GM08714 (cell line): ENCODE measurements around the gene LAMTOR5.
"Not testable (repeated sequence)": the region's sequence is repeated elsewhere in the genome, so short reads cannot be mapped to it uniquely, and the experiment has no call there.

Source experiments
- H3K4me3 ChIP-seq: fragments of 200-500 bp; sonication (Bioruptor generic); 2 replicates; pipeline ENCODE4 v1.5.1; 2014; ENCODE audit warnings: mild to moderate bottlenecking, low read length, inconsistent platforms
- ZNF274 ChIP-seq: IDR thresholded peaks from 2 replicates; pipeline ENCODE4 v1.6.1; 2012; ENCODE audit warnings: mild to moderate bottlenecking, low read depth, low read length

LAMTOR5 gene

DNA sequence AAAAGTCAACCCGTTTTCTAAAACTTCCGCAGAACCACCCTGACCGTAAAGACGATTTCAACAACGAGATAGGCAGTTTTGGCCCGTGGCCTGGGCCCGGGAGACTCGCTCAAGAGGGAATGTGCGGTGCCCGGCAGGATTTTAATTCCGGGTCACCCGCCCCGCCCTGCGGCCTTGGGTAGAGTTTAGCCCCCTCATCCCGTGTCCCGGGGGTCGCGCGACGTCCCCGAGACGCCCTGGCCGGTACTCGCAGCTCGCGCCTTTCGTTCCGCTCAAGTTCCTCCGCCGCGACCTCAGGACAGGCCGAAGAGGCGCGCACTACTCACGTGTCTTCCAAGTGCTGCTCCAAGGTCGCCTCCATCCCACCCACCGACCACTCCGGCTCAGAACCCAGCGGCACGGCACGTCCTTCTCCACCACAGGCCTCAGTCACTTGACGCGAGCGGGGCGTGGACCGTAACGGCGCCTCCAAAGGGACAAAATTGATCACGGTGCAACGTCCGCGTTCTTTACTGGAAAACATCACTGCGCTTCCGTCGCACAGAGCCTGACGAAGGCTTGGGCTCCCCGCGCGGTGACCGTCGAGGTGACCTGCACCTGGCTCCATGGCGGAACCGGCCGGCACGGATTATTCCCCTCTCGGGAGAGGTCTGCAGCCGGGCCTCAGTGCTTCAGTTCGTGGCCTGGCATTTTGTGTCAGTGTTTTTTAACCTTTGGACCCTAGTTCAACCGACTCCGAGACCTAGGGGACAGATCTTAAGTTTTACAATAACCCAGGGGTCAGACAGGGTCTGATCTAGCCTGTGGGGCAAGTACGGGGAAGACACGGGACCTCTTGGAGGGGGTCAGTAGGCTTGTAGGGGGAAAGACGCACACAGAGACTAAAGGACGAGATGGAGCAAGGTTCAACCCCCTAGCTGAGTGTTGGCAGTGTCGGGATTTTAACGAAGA lies at the start of gene LAMTOR5:
LAMTOR5 (minus strand) TSS at position 435 of the 951 bp plus-strand sequence; CDS start at position 361, 74 bp downstream.
- TF ChIP-seq ZNF274, result no peak
- peak within 1 kb of the TSS; percentile 94 for H3K4me3 ChIP-seq

GRCh38 chr1:110457206-110457605 lies 49.7 kb upstream of the LAMTOR5 start:
- H3K4me3 ChIP-seq, result no peak overlapping the region
- no peak for TF ChIP-seq ZNF274

- H3K4me3 ChIP-seq, result no peak overlapping the region
- TF ChIP-seq ZNF274, result no peak
Observed at GRCh38 chr1:110455151-110455550, 47.7 kb upstream of the LAMTOR5 start.

GRCh38 chr1:110454328-110454727 lies 46.8 kb upstream of the LAMTOR5 start:
- no peak for TF ChIP-seq ZNF274
- no peak overlapping the region for H3K4me3 ChIP-seq

DNA sequence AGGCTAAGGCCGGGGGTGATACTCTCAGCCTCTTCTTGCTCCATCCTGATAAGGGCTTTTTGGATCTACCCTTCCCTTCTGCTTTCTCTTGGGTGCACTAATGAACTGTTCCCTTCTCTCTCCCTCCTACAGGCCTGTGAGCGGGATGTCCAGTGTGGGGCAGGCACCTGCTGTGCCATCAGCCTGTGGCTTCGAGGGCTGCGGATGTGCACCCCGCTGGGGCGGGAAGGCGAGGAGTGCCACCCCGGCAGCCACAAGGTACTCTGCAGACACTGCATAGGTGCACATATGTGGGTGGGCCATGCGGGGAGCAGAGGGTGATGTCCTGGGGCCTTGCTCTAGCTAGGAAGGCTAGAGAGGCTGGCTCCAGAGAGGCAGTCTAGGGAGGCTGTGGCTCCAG lies 46.3 kb upstream of the LAMTOR5 start:
- TF ChIP-seq ZNF274, result no peak

GRCh38 chr1:110452330-110452729 lies 44.8 kb upstream of the LAMTOR5 start:
- no peak overlapping the region for H3K4me3 ChIP-seq
- TF ChIP-seq ZNF274, result no peak

More for the DNA sequence above, 46.3 kb upstream of the LAMTOR5 start:
- H3K4me3 ChIP-seq, result no peak overlapping the region

GRCh38 chr1:110450929-110451328 lies 43.4 kb upstream of the LAMTOR5 start, which contains the start of gene PROK1:
TSS of gene PROK1 (plus strand) at chr1:110451149. CDS start at chr1:110451217, 68 bp downstream.
- no peak within 1 kb of the TSS for H3K4me3 ChIP-seq
- TF ChIP-seq ZNF274, result no peak

DNA sequence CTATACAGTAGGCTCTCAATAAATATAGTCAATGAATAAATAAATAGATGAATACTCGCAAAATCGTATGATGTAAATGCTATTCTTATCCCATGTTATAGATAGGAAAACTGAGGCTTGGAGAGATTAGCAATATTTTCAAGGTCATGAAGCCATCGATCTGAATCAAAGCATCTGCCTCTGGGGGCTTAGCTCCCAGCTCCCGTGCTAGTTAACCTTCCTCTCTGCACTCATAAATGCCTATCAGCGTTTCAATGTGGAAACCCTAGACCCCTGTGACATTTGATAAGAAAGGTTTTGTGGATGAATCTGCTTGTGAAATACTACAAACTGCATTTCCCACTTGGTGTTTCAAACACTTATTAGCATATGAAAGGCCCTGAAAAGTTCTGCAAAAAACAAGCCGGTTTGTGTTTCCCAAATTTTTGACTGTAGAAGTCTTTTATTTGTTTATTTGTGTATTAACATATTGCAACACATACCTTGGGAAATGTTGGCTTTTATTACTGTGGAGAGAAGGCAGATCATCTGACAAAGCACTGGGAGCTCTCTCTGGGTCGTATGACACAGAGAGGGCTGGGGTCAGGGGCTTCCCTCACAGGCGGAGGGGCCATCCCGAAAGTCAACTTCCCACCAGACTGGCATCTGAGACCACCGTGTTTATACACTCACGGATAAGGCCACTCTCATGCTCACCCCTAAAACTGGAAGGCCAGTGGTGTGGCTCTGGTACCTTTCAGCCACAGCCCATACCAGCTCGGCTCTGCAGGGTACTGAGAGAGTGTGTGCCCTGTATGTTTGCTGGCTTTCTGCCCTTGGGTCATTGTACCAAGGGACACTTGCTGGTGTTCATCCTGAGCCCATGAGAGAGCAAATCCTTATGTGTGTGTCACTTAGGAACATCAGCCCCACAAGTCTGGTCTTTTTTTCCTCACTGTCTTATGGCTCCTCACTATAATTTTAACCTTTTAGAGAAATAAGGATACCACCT lies 42.5 kb upstream of the LAMTOR5 start:
- H3K4me3 ChIP-seq, result no peak overlapping the region
- no peak for TF ChIP-seq ZNF274

- TF ChIP-seq ZNF274, result no peak
- H3K4me3 ChIP-seq, result no peak overlapping the region
Observed at GRCh38 chr1:110444561-110444960, 37.1 kb upstream of the LAMTOR5 start.

DNA sequence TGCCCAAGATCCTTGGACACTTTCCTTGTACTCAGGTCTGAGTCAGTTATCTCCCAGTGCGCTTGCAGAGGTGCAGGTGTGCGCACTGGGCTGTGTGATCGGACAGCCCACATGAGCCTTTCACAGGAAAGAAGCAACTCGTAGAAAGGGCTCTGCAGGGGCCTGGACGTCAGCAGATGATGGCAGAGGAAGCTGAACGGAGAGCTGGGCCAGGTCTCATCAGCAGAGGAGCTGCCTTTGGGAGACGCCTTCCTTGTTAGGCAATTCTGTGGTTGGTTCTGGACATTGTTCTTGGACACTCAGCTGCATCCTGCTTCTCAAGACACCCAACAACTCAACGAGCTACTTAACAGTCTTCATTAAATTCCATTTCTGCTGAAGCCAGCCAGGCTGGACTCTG lies 36.0 kb upstream of the LAMTOR5 start:
- no peak for TF ChIP-seq ZNF274
- H3K4me3 ChIP-seq, result no peak overlapping the region

DNA sequence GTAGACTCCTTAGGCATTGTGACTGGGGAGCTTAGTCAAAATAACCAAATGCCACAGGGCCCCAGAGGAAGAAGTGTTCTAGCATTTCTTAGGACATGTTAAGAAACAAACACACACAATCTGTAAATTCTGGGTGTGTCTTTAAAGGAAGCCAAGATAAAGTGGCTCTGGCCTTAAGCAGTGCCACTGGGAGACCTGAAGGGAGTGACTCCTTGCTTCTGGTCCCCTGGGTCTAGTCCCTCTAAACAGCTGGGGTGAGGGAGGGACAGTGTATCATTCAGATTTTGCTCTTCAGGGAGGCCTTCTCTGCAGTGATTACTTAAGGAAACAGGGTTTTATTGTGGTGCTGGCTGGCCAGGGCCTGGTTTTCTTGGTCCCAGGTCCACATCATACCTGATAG lies 34.4 kb upstream of the LAMTOR5 start:
- H3K4me3 ChIP-seq, result no peak overlapping the region
- TF ChIP-seq ZNF274, result no peak

DNA sequence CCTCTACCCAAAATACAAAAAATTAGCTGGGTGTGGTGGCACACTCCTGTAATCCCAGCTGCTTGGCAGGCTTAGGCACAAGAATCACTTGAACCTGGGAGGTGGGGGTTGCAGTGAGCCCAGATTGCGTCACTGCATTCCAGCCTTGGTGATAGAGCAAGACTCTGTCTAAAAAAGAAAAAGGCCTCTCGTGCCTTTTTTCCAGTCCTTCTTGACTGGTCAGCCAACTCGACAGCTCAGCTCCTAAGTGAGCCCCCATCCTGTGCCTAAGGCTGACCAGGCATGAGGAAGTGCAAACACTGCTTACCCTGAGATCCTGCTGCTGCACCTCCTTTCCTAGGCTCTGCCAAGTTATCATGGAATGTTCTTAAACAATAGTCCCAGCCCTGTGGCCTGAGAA lies 33.4 kb upstream of the LAMTOR5 start:
- H3K4me3 ChIP-seq, result no peak overlapping the region
- no peak for TF ChIP-seq ZNF274

- not testable (repeated sequence) for H3K4me3 ChIP-seq
Observed at GRCh38 chr1:110439873-110440272, 32.4 kb upstream of the LAMTOR5 start.

DNA sequence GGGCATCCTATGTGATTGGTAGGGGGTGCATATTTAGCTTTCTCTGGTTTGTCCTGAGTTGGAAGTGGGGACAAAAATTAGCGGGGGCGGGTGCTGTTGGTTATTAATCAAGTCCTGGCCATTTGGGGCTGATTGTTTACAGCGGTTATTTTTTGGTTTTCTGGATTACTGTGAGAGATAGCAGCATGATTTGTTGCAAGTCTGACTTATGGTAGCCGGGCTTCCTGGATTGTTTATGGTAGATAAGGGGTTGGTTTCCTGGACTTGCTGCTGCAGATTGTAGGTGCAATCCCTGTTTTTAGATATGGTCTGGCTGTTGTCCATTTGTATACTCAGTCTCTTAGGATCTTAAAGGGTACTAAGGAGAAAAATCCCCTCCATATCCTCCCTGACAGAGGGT lies 31.4 kb upstream of the LAMTOR5 start:
- no peak for TF ChIP-seq ZNF274
- H3K4me3 ChIP-seq, result no peak overlapping the region

- H3K4me3 ChIP-seq, result not testable (repeated sequence)
Observed at GRCh38 chr1:110437645-110438299, 30.3 kb upstream of the LAMTOR5 start.
